ENCODE data around the gene RPL13A. TPM values are rescaled to one million over a fixed set of nuclear protein-coding genes. Genes with fewer than 3 reads are reported as not detected.

RPL13A gene
- polyA plus RNA-seq, 3 donors = 655 to 1,621 (median 663) TPM

DNA sequence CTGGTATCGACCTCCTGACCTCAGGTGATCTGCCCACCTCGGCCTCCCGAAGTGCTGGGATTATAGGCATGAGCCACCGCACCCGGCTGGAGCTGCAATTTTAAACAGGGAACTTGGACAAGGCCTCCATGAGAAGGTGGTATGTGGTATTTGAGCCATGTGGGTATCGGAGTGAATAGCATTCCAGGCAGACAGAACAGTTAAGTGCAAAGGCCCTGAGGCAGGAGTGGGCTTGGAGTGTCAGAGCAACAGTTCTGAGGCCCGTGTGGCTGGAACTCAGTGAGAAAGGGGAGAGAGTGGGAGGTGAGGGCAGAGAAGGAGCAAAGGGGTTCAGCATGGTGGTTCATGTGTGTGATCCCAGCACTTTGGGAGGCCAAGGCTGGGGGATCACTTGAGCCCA is 43.3 kb downstream of the RPL13A start:
- peak overlapping the region in 1 of 7 donors; percentile 78 for H3K27ac Mint-ChIP-seq

More for the DNA sequence above, 43.3 kb downstream of the RPL13A start:
- Histone ChIP-seq H3K27ac (ENCODE audit: low read depth in 1 of 2, low read length in 2 of 2) (no peak overlapping the region), H3K27me3 (ENCODE audit: control insufficient read depth in 2 of 2, insufficient read depth in 2 of 2, low read length in 2 of 2) (no peaks in the 10 kb centered on the region), H3K4me3 (replicated peaks in 1 of 3; ENCODE audit: low read depth in 2 of 3, low read length in 3 of 3) (no peak overlapping the region), H3K9ac (ENCODE audit: insufficient read depth, low read length, poor library complexity, severe bottlenecking) (no peak overlapping the region), H2AFZ (ENCODE audit: insufficient read depth, low read depth, low read length, poor library complexity, severe bottlenecking) (no peak overlapping the region), H3K9me3 (replicated peaks in 1 of 2; ENCODE audit: control insufficient read depth in 1 of 2, insufficient read depth in 1 of 2, low read length in 2 of 2) (no peaks in the 10 kb centered on the region), H3K79me2 (ENCODE audit: insufficient read depth, low read length) (no peaks in the 10 kb centered on the region), H3K4me2 (replicated peaks; ENCODE audit: extremely low read depth, low read length, poor library complexity, severe bottlenecking) (no peak overlapping the region), H3K4me1 (ENCODE audit: control insufficient read depth in 1 of 2, insufficient read depth in 2 of 2, low read length in 2 of 2) (peaks cover 30 to 42% of the 10 kb centered on the region in 2 donors), H3K36me3 (replicated peaks in 1 of 2; ENCODE audit: control insufficient read depth in 1 of 2, insufficient read depth in 2 of 2, low read length in 2 of 2) (peaks cover 37 to 56% of the 10 kb centered on the region in 2 donors), H4K20me1 (ENCODE audit: insufficient read depth, low read length) (peaks cover 53% of the 10 kb centered on the region)
- peaks cover 59 to 78% of the 10 kb centered on the region in 2 donors for H3K36me3 Mint-ChIP-seq
- peaks cover 0 to 2% (median 0%) of the 10 kb centered on the region in 7 donors for H3K9me3 Mint-ChIP-seq
- intact Hi-C loops (cut with micrococcal nuclease) = no loop called here
- H3K27me3 Mint-ChIP-seq (ENCODE audit: low read depth in 3 of 3) = peaks cover 8 to 46% (median 24%) of the 10 kb centered on the region in 3 donors
- H3K4me1 Mint-ChIP-seq = peaks cover 33% of the 10 kb centered on the region
- 94% methylated on average over 2 of the region's 7 CpGs for WGBS (ENCODE audit: insufficient coverage)
- no peak overlapping the region for H3K4me3 Mint-ChIP-seq
- DNase-seq = no peak
- TF ChIP-seq CTCF (IDR thresholded peaks at IDR 0.05) = no peak

All from CD14-positive monocyte (primary cell).